Uterus (tissue), 2 donors: ENCODE data around the gene GALT.

Experiments used
- CTCF ChIP-seq, 4 experiments: fragments of 200-600 bp in 2 of 4; fragments of 450-650 bp in 2 of 4; sonication (generic) in 2 of 4; IDR thresholded peaks; one replicate each; pipeline ENCODE4 v1.5.1; 2016 to 2019; ENCODE audit warnings: antibody characterized with exemption in 4 of 4, mild to moderate bottlenecking in 2 of 4, moderate library complexity in 1 of 4
- POLR2A ChIP-seq, 2 donors: fragments of 450-650 bp; IDR thresholded peaks; one replicate each; pipeline ENCODE4 v1.6.1; 2016; ENCODE audit warnings: antibody characterized with exemption in 2 of 2, mild to moderate bottlenecking in 1 of 2, moderate library complexity in 1 of 2

DNA sequence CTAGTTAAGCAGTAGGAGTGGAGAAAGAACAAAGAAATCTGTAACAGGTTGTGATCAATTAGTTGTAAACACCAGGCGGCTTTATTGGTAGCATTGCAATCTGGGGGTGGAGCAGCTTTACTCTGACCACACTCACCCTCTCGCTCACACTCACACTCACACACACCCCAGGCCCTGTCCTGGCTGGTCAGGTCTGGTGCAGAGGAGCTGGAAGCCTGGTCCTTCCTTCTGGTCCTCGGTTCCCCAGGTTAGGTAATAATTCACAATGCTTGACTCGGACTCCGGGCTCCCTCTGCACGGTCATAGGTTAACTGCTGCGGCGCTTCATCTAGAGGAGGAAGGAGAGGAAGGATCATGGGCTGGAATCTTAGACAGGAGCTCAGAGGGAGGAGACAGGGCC is 43.0 kb downstream of the GALT start:
- TF ChIP-seq CTCF (IDR thresholded peaks at IDR 0.05): no peak
- TF ChIP-seq POLR2A (IDR thresholded peaks at IDR 0.05): no peak
